ENCODE data around the gene MITF.
"Not testable (repeated sequence)": the region's sequence is repeated elsewhere in the genome, so short reads cannot be mapped to it uniquely, and the experiment has no call there.

The MITF gene

DNA sequence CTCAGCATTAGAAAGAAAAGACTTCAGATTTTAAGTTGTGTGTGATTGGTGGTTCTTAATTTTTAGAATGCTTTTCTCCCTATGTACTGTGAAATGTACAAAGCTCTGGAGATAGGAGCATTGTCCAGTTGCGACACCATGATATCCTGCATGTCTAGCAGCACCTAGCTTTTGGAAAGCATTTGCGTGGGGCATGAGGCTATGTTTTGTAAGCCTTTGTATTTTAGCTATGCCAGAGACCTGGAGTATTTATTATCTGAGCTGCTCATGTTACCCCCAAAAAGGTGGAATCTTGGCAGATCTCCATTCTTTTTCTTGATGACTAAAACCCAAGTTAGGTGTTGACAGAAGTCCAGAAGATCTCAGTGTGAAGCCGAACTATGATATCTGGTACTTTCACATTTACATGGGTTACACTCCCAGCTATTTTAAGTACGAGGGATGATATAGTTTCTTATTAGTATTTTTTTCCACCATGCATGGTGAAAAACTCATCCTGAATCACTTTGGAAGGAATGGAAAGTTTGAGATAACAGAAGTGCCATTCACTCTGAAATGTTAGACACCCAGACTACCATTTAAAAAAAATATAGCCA is 133.6 kb downstream of the MITF start:
- DNase-seq (ENCODE audit: low read depth), result no peak

DNA sequence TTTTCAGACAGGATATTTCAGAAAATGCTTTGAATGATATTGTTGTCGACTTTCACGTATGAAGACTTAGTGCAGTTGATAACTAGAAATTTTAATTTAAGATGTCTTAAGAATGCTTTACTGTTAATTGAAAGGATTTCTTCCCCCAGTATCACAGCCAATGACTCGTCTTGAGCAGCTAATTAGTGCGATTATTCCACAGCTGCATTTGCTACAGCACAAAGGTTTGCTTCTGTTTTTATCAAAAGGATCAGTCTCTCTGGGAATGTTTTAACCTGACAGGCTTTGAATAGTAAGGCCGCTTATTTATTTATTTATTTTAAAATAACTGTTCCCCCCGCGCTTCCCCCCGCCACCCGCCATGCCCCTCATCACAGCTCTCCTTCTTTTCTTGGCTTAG is 136.8 kb downstream of the MITF start:
- DNase-seq (ENCODE audit: low read depth), result no peak

DNA sequence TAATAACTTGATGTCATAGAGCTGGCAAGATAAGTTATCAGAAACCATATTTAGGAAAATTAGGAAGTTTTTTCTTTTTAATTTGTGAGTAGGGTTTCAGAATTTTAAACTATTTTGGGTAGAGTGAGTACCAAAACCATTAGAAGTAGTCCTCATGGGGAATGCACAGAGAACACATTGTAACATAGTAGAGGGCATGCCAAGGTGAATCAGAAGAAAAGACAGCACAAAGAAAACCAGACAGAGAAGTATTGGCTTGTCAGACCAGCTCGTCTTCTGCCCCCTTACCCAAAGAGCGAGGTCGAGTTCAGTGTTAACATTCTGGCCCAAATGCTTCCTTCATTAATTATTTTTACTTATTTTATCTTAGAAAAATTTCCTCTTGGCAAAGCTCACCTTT is 139.0 kb downstream of the MITF start:
- DNase-seq (ENCODE audit: low read depth), result no peak

DNA sequence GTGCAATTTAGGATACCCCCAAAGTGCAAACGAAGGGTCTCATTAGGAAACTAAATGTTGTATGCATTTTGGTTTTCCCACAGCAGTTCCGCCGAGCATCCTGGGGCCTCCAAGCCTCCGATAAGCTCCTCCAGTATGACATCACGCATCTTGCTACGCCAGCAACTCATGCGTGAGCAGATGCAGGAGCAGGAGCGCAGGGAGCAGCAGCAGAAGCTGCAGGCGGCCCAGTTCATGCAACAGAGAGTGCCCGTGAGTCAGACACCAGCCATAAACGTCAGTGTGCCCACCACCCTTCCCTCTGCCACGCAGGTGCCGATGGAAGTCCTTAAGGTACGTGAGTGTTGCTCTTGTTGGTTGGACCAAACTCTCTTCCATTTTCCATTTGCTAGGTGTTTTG is 139.8 kb downstream of the MITF start:
- DNase-seq (ENCODE audit: low read depth), result no peak

DNA sequence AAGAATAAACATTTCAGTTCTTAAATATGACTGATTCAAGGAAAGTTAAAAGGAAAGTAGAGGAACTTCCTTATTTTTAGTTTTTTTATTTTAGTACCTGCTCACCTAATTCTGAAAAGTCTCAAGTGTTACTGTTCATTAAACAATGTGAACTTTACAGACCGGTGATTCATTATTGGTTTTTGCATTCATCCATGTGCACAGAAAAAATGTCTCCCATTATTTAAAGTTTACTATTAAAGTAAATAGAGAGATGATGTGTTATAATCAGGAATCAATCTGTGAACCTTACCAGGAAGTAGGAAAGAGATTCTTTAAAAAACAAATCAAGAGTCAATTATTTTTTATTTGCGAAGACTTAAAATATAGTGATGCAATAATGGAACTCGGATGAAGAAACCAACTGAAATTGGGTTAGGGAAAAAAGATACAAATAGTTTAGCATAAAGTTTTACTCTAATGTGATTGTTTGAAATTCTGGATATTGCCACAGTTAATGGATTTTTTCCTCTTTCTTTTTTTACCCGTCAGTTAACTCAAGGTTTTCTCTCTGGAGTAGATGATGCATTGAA is 140.9 kb downstream of the MITF start:
- no peak for DNase-seq (ENCODE audit: low read depth)

DNA sequence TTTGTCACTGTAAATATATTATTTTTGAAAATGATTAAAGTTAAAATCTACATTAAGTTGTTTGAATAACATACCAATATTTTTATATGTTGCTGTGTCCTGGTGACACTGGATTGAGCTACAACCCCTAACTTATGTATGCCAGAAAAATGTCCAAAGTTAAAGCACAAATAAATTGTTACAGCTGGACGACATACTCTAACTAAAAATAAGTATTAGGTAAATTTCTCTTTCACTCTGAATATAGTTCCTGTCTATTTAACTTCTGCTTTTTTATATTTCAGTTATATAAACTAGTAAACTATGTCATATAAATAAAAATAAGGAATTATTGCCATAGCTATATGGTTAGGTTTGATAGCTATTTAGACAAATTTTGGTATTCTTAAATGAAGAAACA is 141.8 kb downstream of the MITF start:
- no peak for DNase-seq (ENCODE audit: low read depth)

DNA sequence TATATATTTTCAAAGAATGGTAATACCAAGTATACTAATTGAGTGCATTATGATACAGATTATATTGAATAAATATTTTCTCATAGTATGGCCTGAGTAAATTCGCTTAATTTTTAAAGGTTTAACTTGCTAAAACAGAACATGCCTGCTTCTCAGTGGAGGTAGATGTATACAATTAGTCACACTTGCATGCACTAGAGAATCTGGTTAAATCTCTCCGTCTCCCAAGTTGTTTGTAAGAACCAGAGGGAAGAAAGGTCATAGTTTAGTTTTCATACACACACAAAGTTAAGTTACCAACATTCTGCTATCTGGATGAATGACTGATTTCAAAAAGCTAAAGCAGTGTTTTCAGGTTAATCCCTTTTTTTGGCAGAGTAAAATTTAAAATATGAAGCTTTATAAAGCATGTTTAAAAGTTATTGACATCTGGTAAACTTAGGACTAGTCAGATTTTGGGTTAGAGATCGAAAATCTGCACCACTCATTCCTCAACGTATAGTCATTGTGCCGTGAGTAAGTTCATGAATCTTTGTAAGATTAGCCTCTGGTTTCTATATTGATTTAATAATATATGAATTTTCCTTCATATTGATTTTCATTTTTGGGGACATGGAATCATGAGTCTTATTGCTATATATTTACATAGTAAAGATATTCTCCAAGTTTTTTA is 142.6 kb downstream of the MITF start:
- DNase-seq (ENCODE audit: low read depth), result no peak

DNA sequence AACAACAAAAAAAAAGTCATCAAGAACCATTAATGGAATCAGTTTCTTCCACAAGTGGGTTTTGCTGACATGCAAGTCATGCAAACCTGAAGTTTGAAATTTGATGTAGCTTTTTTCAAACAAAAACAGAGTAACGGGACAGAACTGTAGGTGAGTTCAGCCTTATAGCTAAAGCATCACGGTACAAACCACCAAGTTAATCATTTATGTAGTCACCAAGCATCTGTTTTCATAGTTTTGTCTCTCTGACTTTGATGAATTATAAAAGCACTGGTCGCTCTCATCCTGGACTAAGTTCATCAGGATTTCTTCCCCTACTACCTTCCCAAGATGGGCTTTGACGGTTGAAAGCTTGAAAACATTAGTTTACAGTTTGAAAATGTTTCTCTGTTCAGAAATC is 143.3 kb downstream of the MITF start:
- DNase-seq (ENCODE audit: low read depth), result no peak

DNA sequence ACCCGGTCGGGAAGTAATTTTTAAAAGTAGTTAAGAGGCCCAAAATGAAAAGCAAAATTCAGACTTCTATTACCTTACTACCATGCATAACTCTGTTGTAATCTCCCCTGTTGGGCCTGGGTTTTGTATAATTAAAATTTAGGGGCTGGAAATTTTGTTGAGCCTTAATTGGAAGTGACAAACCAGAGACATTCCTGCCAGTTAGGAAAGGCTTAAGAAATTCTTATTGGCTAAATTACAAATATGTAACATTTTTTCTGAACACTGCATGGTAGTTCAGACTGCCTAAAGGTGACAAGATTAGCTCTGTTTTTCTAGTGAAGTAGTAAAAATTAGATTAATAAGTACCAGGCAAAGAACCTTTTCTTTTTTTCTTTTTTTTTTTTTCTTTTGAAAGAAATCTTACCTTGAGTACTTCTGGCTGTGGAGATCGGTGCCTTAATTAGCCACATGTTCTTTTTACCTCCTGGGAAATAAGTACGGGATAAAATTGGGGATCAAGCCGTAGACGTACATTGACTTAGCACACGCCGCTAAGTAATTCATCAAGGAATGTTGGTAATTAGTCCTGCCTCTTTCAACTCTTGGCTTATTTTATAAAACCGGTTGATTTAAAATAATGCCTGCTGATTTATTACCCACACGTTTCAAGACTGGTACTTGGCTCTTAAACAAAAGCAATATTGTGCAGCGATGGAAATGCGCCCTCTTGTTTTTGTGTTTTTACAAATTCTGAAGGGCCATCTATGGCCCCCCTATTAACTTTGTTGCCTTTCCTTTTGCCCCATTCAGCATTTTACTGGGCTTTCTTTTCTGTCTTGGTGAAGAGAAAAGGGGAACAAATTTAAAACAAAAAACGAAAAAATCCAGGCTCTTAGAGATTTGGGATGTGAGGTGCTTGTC is 149.0 kb downstream of the MITF start:
- no peak for DNase-seq (ENCODE audit: low read depth)

DNA sequence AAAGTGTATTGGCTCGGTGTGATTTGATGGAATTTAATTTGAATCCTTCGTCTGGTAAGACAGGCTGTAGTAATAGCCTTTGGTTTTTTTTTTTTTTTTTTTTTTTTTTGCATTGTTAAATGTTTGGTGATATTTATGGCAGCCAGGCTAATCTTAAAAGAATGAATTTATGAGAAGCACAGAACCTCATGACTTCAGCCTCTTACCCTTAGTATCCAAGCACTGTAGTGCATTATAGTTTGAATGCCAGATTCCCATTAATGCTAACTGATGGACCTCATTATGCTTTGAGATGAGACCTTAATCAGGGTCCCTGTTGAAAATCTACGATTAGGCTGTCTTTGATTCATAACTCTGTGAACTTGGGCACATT is 149.7 kb downstream of the MITF start:
- no peak for DNase-seq (ENCODE audit: low read depth)

DNA sequence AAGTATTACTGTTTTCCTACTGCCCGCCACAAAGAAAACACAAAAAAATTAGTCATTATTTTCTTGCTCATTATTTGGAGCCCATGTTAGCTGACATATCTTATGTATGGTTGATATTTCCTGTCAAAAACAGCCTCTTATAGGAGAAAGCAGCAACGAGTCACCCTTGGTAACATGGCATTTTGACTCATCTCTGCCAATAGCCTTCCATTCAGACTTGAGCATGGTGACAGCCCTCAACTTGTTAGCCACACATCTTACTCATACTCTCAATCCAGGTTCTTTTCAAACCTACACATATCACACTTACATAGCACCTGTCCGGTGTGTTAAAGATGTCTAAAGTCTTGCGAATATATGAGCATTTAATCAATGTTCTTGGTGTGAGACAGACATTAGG is 150.8 kb downstream of the MITF start:
- DNase-seq (ENCODE audit: low read depth), result no peak

DNA sequence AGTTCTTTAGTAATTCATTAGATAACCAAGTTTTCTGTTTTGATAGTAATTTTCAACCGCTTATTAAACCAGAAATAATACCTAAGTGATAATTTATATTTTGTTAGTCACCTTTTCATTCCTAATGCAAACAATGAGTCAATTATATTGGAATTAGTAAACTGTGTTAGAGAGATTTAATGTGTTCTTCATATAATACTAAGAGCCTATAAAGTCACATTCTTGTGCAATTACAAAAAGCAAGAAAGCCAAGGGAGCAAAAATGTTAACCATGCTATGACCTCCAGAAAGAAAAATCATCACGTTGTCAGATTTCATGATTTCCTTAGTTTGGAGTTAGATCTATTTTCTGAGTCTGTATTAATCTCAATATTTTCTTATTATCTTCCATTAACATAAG is 151.4 kb downstream of the MITF start:
- no peak for DNase-seq (ENCODE audit: low read depth)

DNA sequence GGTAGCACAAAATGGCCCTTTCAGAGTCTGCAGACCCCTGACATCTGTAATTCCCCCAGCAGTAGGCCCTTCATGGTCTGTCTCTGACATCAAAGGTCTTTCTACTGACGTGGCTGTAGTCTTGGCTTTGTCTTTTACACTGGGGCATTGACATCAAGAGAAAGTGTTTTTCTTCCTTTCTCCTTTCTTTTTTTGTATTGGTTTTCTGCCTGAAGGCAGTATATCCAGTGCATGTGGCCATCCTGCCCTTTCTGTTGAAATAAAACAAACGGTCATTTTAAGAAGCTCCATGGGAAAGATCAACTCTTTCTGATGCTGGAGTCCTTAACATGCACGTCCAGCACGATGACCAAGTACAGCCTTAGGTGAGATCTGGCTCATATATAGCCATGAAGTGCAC is 153.4 kb downstream of the MITF start:
- no peak for DNase-seq (ENCODE audit: low read depth)

DNA sequence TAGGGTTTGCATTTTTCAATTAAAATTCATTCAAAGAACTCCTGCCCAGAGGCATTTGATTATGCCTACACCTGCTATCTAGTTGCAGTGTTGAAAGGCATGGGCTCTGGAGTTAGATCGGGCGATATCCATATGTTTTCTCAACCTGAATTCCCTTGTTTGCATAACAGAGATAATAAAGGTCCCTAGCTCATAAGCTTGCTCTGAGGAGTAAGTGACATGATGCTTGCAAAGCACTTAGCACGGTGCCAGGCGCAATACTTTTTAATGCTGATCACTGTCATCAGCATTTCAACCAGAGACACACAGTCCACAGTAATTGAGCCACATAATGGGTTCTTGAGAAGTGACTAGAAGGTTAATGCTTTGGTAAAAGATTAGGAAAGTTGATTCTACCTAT is 154.0 kb downstream of the MITF start:
- DNase-seq (ENCODE audit: low read depth), result no peak

DNA sequence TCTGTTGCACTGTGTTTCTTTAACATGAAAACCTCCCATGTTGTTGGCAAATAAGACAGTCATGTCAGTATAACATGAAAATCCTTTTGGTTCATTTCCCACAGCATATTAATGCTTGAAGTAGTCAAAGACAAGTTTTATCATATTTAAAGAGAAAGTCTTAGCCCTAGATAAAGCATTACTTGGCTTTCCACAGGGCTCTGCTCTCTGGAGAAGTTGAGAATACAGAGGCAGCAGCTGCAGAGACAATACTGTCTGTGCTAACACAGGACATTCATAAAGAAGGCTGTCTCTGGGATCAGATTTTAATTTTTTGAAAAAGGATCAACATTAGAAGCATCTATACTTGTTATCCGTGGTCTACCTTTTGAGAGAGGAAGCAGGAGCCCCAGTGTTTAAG is 156.8 kb downstream of the MITF start:
- DNase-seq (ENCODE audit: low read depth), result no peak

DNA sequence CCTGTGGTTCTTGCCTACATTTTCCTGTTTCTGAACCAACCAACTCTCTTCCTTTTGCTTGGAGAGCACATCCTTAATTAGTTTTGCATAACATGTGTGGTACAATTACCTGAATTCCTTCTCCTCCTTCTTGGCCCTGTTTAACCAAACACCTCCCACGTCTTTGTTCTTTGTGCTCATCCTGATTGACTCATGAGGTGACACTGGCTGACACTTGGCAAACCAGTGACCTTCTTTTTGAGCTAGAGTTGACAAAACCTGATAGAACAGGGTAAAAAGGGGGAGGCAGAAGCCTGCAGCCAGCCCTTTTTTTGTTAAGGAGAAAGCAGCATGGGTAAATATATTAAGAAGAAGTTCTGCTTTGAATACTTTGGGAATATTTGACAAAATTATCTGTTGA is 161.1 kb downstream of the MITF start:
- no peak for DNase-seq (ENCODE audit: low read depth)

DNA sequence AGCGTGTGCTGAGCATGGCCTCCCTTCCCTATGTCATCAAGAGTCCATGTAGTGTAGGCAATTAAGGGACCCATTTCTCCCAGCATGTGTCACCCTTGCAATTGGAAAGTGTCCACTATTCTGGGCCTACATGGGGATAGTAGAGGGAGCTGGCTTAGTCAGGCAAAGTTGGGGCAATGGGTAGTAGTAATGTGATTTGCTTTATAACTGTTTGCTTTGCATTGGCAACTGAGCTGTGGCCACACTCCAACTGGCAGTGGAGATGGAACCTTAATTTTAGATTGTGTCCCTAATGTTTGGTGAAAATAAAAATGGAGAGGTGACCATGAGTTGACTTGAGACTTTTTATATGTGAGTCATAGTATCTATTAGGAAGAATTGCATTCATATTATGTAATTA is 162.5 kb downstream of the MITF start:
- no peak for DNase-seq (ENCODE audit: low read depth)

DNA sequence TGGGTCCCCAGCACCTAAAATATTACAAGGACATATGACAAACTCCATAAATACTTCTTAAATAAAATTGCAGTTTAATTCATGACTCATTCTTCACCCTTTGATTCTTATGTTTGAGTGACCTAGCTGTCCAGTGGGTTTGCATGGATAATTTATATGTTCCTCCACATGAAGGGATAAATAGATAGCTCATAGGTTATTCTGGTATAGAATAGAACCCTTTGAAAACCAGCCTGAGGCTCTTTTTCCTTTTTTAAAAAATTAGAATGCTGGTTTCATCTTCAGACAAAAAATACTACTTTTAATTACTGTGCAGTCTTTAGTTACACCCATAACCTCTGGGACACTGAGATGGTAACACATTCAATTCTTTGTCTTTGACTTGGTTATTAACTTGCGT is 163.1 kb downstream of the MITF start:
- DNase-seq (ENCODE audit: low read depth), result no peak

DNA sequence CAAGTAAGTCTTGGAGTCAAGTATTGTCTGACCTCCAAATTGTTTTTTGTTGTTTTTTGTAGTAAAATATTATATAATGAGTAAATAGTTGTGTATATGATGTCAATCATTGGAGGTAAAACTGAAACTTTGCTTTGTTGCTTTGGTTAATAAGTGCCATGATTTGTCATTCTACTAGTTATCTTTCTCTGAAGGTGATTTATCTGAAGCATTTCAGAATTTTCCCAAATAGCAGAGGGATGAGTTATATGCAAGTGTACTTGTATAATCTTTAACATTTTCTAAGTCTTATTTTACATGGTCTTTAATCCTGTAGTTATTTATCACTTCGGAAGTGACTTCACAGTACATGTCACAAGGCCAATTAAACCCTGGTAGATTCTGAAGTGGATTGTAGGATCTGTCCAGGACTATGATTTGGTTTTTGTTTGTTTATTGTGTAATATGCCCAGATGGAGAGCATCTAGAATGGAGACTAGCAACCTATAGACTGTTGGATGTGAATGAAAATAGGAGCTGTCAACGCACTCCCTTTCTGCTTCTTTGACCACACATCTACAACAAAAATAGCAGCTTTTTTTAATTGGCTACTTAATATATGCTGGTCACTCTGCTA is 167.2 kb downstream of the MITF start:
- DNase-seq (ENCODE audit: low read depth), result no peak

DNA sequence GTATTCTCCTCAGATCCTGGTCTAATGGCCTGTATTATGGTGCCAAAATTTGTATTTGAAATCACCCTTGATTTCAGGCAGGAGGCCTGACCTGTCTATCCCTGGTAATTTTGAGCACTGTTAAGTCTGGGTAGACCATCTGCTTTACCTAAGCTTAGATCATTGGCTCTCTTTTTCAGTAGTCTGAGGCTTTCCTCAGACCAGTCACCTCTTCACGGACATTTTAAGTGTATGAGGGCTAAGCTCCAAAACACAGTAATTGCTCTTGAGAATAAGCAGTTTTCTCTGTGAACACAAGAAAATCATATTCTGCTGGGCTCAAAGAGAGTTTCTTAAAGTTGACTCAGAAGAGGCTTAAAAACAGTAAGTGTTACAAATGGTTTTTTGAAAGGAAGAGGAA is 168.3 kb downstream of the MITF start:
- DNase-seq (ENCODE audit: low read depth), result no peak

DNA sequence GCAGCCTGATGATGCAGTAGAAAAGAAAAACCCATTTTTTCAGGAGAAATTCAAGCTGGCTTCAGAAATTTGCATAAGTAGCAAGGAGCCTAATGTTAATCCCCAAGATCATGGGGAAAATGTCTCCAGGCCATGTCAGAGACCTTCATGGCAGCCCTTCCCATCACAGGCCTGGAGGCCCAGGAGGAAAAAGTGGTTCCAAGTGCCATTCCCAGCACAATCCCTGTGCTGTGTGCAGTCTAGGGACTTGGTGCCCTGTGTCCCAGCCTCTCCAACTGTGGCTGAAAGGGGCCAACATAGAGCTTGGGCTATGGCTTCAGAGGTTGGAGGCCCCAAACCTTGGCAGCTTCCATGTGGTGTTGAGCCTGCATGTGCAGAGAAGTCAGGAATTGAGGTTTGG is 170.6 kb downstream of the MITF start:
- DNase-seq (ENCODE audit: low read depth), result not testable (repeated sequence)

DNA sequence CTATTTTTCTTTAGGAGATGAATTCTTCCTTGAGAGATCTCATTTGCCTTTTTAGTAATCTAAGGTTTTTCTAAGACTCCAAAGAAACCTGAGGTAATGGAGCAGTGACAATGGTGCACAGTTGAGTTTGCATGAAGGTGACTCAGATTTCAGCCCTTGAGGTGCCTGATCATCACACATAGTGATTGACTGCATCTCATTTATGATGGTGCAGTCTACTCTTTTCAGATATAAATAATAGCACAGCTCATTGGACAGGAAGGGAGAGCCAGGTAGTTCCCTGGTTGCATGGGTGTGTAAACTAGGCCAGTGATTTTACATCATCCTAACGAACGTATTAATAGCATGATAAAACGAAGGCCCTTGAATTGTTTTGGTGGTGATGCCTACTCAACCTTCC is 174.2 kb downstream of the MITF start:
- no peak for DNase-seq (ENCODE audit: low read depth)

DNA sequence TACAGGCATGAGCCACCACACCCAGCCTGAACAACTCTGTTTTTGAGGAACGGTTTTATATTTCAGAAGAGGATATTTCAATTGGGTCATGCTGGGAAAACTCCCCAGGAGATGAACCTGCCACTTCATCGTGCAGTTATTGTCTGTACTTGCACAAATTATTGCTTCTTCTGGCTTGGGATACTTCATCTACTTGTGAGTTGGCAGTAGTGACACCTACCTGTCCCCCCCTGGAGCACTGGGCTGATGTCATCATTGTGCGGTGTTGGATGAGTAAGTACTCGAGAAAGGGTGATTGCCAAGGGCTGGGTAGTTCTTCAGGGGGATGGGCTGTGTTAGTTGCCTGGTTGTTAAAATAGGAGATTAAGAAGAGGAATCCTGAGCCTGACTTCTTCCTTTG is 175.1 kb downstream of the MITF start:
- no peak for DNase-seq (ENCODE audit: low read depth)
